NK-92 treated with Interleukin-12 subunit alpha and Interleukin-12 subunit beta, amount 100 ng/mL, for 24 hours (cell line): ENCODE measurements around the gene NEURL1B.

Source experiments
- DNase-seq: peaks from one replicate; lab custom pipeline; 2025; lab: John Stamatoyannopoulos, UW

NEURL1B gene

GRCh38 chr5:172610643-172611042 is 30.4 kb upstream of the NEURL1B start:
- no peak for DNase-seq

- no peak for DNase-seq
These were observed 29.1 kb upstream of the NEURL1B start for GRCh38 chr5:172611913-172612312.

- no peak for DNase-seq
These were observed 28.3 kb upstream of the NEURL1B start for GRCh38 chr5:172612771-172613170.

GRCh38 chr5:172616136-172616535 is 24.9 kb upstream of the NEURL1B start:
- DNase-seq = no peak

GRCh38 chr5:172616730-172617129 is 24.3 kb upstream of the NEURL1B start:
- no peak for DNase-seq

GRCh38 chr5:172617817-172618216 is 23.2 kb upstream of the NEURL1B start:
- no peak for DNase-seq

- no peak for DNase-seq
These were observed 22.3 kb upstream of the NEURL1B start for GRCh38 chr5:172618574-172619365.

GRCh38 chr5:172620506-172620905 is 20.6 kb upstream of the NEURL1B start:
- no peak for DNase-seq

- no peak for DNase-seq
These were observed 18.7 kb upstream of the NEURL1B start for GRCh38 chr5:172622091-172623046.

GRCh38 chr5:172623313-172623980 is 17.6 kb upstream of the NEURL1B start:
- DNase-seq = no peak

- DNase-seq = no peak
These were observed 16.7 kb upstream of the NEURL1B start for GRCh38 chr5:172624083-172624995.

- DNase-seq = no peak
These were observed 15.8 kb upstream of the NEURL1B start for GRCh38 chr5:172624996-172625964.

GRCh38 chr5:172626031-172626581 is 15.0 kb upstream of the NEURL1B start:
- no peak for DNase-seq

- DNase-seq = no peak
These were observed 11.0 kb upstream of the NEURL1B start for GRCh38 chr5:172630082-172630481.

- DNase-seq = no peak
These were observed 10.6 kb upstream of the NEURL1B start for GRCh38 chr5:172630482-172630881.

- no peak for DNase-seq
These were observed 10.1 kb upstream of the NEURL1B start for GRCh38 chr5:172630986-172631385.

GRCh38 chr5:172632346-172633092 is 8.5 kb upstream of the NEURL1B start:
- DNase-seq = no peak

GRCh38 chr5:172633403-172633970 is 7.6 kb upstream of the NEURL1B start:
- DNase-seq = no peak
